ENCODE data around the gene CCDC70. TPM values are rescaled to one million over a fixed set of nuclear protein-coding genes. Genes with fewer than 3 reads are reported as not detected.

The CCDC70 gene
- total RNA-seq, 1 donor from 2014 or later: not detected

- peaks cover 8% of the 10 kb centered on the region for H3K4me1 Mint-ChIP-seq (ENCODE audit: unreplicated experiment)
- no peak for DNase-seq (ENCODE audit: extremely low spot score, unreplicated experiment)
- no peak for TF ChIP-seq CTCF (IDR thresholded peaks at IDR 0.05)
- no peak overlapping the region for H3K4me3 Mint-ChIP-seq (ENCODE audit: unreplicated experiment)
- H3K36me3 Mint-ChIP-seq (ENCODE audit: unreplicated experiment): no peaks in the 10 kb centered on the region
- peaks cover 45% of the 10 kb centered on the region for H3K27me3 Mint-ChIP-seq (ENCODE audit: unreplicated experiment)
- H3K9me3 Mint-ChIP-seq (ENCODE audit: unreplicated experiment): no peaks in the 10 kb centered on the region
- no peak overlapping the region for H3K27ac Mint-ChIP-seq (ENCODE audit: unreplicated experiment)
Observed at GRCh38 chr13:51817717-51818116, 44.1 kb upstream of the CCDC70 start.

- Mint-ChIP-seq H3K9me3 (ENCODE audit: unreplicated experiment) (no peaks in the 10 kb centered on the region), H3K27me3 (ENCODE audit: unreplicated experiment) (peaks cover 46% of the 10 kb centered on the region), H3K4me3 (ENCODE audit: unreplicated experiment) (no peak overlapping the region), H3K4me1 (ENCODE audit: unreplicated experiment) (peaks cover 8% of the 10 kb centered on the region), H3K36me3 (ENCODE audit: unreplicated experiment) (no peaks in the 10 kb centered on the region), H3K27ac (ENCODE audit: unreplicated experiment) (no peak overlapping the region)
- TF ChIP-seq CTCF (IDR thresholded peaks at IDR 0.05): no peak
- DNase-seq (ENCODE audit: extremely low spot score, unreplicated experiment): no peak
Observed at GRCh38 chr13:51818276-51818675, 43.5 kb upstream of the CCDC70 start.

GRCh38 chr13:51818781-51819511, 42.8 kb upstream of the CCDC70 start:
- H3K4me3 Mint-ChIP-seq (ENCODE audit: unreplicated experiment): no peak overlapping the region
- H3K36me3 Mint-ChIP-seq (ENCODE audit: unreplicated experiment): no peaks in the 10 kb centered on the region
- peaks cover 46% of the 10 kb centered on the region for H3K27me3 Mint-ChIP-seq (ENCODE audit: unreplicated experiment)
- H3K27ac Mint-ChIP-seq (ENCODE audit: unreplicated experiment): no peak overlapping the region
- no peak for TF ChIP-seq CTCF (IDR thresholded peaks at IDR 0.05)
- H3K9me3 Mint-ChIP-seq (ENCODE audit: unreplicated experiment): no peaks in the 10 kb centered on the region
- peaks cover 8% of the 10 kb centered on the region for H3K4me1 Mint-ChIP-seq (ENCODE audit: unreplicated experiment)
- no peak for DNase-seq (ENCODE audit: extremely low spot score, unreplicated experiment)

GRCh38 chr13:51819544-51819943, 42.2 kb upstream of the CCDC70 start:
- H3K27ac Mint-ChIP-seq (ENCODE audit: unreplicated experiment): no peak overlapping the region
- DNase-seq (ENCODE audit: extremely low spot score, unreplicated experiment): no peak
- H3K9me3 Mint-ChIP-seq (ENCODE audit: unreplicated experiment): no peaks in the 10 kb centered on the region
- no peak for TF ChIP-seq CTCF (IDR thresholded peaks at IDR 0.05)
- H3K4me3 Mint-ChIP-seq (ENCODE audit: unreplicated experiment): no peak overlapping the region
- H3K4me1 Mint-ChIP-seq (ENCODE audit: unreplicated experiment): peaks cover 8% of the 10 kb centered on the region
- H3K36me3 Mint-ChIP-seq (ENCODE audit: unreplicated experiment): no peaks in the 10 kb centered on the region
- peaks cover 46% of the 10 kb centered on the region for H3K27me3 Mint-ChIP-seq (ENCODE audit: unreplicated experiment)

- peaks cover 46% of the 10 kb centered on the region for H3K27me3 Mint-ChIP-seq (ENCODE audit: unreplicated experiment)
- H3K9me3 Mint-ChIP-seq (ENCODE audit: unreplicated experiment): no peaks in the 10 kb centered on the region
- peaks cover 8% of the 10 kb centered on the region for H3K4me1 Mint-ChIP-seq (ENCODE audit: unreplicated experiment)
- no peak for TF ChIP-seq CTCF (IDR thresholded peaks at IDR 0.05)
- no peak for DNase-seq (ENCODE audit: extremely low spot score, unreplicated experiment)
- H3K36me3 Mint-ChIP-seq (ENCODE audit: unreplicated experiment): no peaks in the 10 kb centered on the region
- no peak overlapping the region for H3K27ac Mint-ChIP-seq (ENCODE audit: unreplicated experiment)
- no peak overlapping the region for H3K4me3 Mint-ChIP-seq (ENCODE audit: unreplicated experiment)
Observed at GRCh38 chr13:51820016-51820597, 41.7 kb upstream of the CCDC70 start.

All from osteocyte (in vitro differentiated cells).